SK-N-SH treated with all-trans-retinoic acid at 6 μM for 48 hours (cell line): ENCODE results near the gene SOX6.

Experiments
- ARNTL ChIP-seq: fragments of 450-650 bp; formaldehyde crosslinking; IDR thresholded peaks from 2 replicates; pipeline ENCODE4 v1.5.0; 2020; ENCODE audit warnings: low read depth, mild to moderate bottlenecking, moderate library complexity, borderline replicate concordance
- BACH2 ChIP-seq: fragments of 250-450 bp; sonication (Bioruptor Pico); IDR thresholded peaks from 2 replicates; pipeline ENCODE4 v1.9.0; 2021; ENCODE audit warnings: mild to moderate bottlenecking, borderline replicate concordance
- PATZ1 ChIP-seq: fragments of 250-450 bp; sonication (Bioruptor Pico); IDR thresholded peaks from 2 replicates; pipeline ENCODE4 v1.8.0; 2020; ENCODE audit warnings: mild to moderate bottlenecking, moderate library complexity, borderline replicate concordance
- POU6F1 ChIP-seq: fragments of 250-450 bp; sonication (Bioruptor Pico); IDR thresholded peaks from 2 replicates; pipeline ENCODE4 v1.8.0; 2021; ENCODE audit warnings: low read depth, mild to moderate bottlenecking, moderate library complexity, borderline replicate concordance
- PPARA ChIP-seq: fragments of 250-450 bp; sonication (Bioruptor Pico); IDR thresholded peaks from 2 replicates; pipeline ENCODE4 v1.5.0; 2020; ENCODE audit warnings: mild to moderate bottlenecking, borderline replicate concordance
- RARB ChIP-seq: fragments of 250-450 bp; sonication (Bioruptor Pico); IDR thresholded peaks from 2 replicates; pipeline ENCODE4 v1.8.0; 2021; ENCODE audit warnings: mild to moderate bottlenecking, moderate library complexity
- SNAI2 ChIP-seq: fragments of 250-450 bp; sonication (Bioruptor Pico); IDR thresholded peaks from 2 replicates; pipeline ENCODE4 v1.5.0; 2020; ENCODE audit warnings: mild to moderate bottlenecking, moderate library complexity
- TCF4 ChIP-seq: fragments of 250-450 bp; sonication (Bioruptor Pico); IDR thresholded peaks from 2 replicates; pipeline ENCODE4 v1.8.0; 2021; ENCODE audit warnings: mild to moderate bottlenecking, moderate library complexity, borderline replicate concordance
- TSHZ2 ChIP-seq: fragments of 250-450 bp; sonication (Bioruptor Pico); IDR thresholded peaks from 2 replicates; pipeline ENCODE4 v1.5.0; 2020; ENCODE audit warnings: mild to moderate bottlenecking, moderate library complexity
- ZFP30 ChIP-seq: fragments of 450-650 bp; formaldehyde crosslinking; IDR thresholded peaks from 2 replicates; pipeline ENCODE4 v1.5.0; 2022; ENCODE audit warnings: mild to moderate bottlenecking, moderate library complexity
- ZNF565 ChIP-seq: fragments of 450-650 bp; formaldehyde crosslinking; conservative IDR thresholded peaks from 2 replicates; pipeline ENCODE4 v1.5.0; 2020; ENCODE audit warnings: low read depth, mild to moderate bottlenecking, moderate library complexity
- ZNF70 ChIP-seq: fragments of 450-650 bp; formaldehyde crosslinking; IDR thresholded peaks from 2 replicates; pipeline ENCODE4 v1.5.0; 2020; ENCODE audit warnings: mild to moderate bottlenecking, moderate library complexity
- ZNF8 ChIP-seq: fragments of 450-650 bp; formaldehyde crosslinking; IDR thresholded peaks from 2 replicates; pipeline ENCODE4 v1.5.0; 2020; ENCODE audit warnings: mild to moderate bottlenecking, moderate library complexity
- TF ChIP-seq, protein P1 (sequence below): fragments of 250-450 bp; sonication (Bioruptor Pico); IDR thresholded peaks from 2 replicates; pipeline ENCODE4 v1.5.1; 2020; ENCODE audit warnings: low read depth, mild to moderate bottlenecking, moderate library complexity

DNA sequence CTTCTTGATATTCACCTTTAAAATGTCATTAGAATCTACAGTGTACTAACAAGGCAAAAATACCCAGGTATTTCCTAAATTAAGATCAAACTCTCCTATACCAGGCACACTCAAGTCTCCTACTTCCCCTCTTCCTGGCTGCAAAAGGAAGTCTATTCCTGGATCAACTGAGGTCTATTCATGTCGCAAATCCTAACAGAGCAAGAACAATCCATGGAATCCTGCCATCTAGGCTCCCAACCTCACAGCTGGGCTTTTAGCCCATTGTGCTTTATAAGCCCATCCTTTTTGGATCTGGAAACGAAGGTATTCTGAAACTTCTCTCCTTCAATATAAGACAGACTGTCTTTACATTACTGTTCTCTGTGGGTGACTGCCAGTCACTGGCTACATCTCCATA is 161.8 kb downstream of the SOX6 start:
- TF ChIP-seq BACH2 (CRISPR knock-in tag) (no peak), PATZ1 (CRISPR knock-in tag) (no peak), TSHZ2 (CRISPR knock-in tag) (no peak), ARNTL (CRISPR knock-in tag) (no peak), ZNF565 (CRISPR knock-in tag) (no peak), RARB (no peak), ZNF70 (CRISPR knock-in tag) (no peak), PPARA (CRISPR knock-in tag) (no peak), ZFP30 (CRISPR knock-in tag) (no peak), POU6F1 (no peak), ZNF8 (CRISPR knock-in tag) (no peak), SNAI2 (no peak), TCF4 (CRISPR knock-in tag) (no peak)
- TF ChIP-seq, protein P1, sequence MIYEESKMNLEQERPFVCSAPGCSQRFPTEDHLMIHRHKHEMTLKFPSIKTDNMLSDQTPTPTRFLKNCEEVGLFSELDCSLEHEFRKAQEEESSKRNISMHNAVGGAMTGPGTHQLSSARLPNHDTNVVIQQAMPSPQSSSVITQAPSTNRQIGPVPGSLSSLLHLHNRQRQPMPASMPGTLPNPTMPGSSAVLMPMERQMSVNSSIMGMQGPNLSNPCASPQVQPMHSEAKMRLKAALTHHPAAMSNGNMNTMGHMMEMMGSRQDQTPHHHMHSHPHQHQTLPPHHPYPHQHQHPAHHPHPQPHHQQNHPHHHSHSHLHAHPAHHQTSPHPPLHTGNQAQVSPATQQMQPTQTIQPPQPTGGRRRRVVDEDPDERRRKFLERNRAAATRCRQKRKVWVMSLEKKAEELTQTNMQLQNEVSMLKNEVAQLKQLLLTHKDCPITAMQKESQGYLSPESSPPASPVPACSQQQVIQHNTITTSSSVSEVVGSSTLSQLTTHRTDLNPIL (CRISPR knock-in tag), result no peak
